ENCODE results near the gene ADCY10. TPM values are rescaled to one million over a fixed set of nuclear protein-coding genes. Genes with fewer than 3 reads are reported as not detected.

The ADCY10 gene
- total RNA-seq, 1 donor from 2014 or later, result 0.09 TPM

DNA sequence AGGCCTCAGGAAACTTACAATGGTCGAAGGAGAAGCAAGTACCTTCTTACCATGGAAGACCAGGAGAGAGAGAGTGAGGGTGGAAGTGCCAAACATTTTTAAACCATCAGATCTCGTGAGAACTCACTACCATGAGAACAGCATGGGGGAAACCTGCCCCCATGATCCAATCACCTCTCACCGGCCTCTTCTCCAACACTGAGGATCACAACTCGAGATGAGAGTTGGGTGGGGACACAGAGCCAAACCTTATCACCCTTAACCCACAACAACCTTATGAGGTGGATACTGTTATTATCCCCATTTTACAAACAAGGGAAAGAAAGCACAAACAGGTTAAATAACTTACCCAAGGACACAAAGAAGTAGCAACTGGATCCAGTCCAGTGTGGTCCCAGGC, 111.7 kb downstream of the ADCY10 start:
- TF ChIP-seq CTCF (IDR thresholded peaks at IDR 0.05), result no peak
- intact Hi-C loops (cut with DNase I), result no loop called here
- Histone ChIP-seq H3K4me3 (no peak overlapping the region), H3K27me3 (ENCODE audit: low read depth) (no peaks in the 10 kb centered on the region), H3K36me3 (no peaks in the 10 kb centered on the region), H3K4me1 (peaks cover 20% of the 10 kb centered on the region), H3K9me3 (no peaks in the 10 kb centered on the region), H3K27ac (no peak overlapping the region)
- no peak for DNase-seq
- no peak for ATAC-seq

GRCh38 chr1:167800251-167800650, 113.7 kb downstream of the ADCY10 start:
- H3K27me3 ChIP-seq (ENCODE audit: low read depth), result no peaks in the 10 kb centered on the region
- H3K9me3 ChIP-seq, result no peaks in the 10 kb centered on the region
- TF ChIP-seq CTCF (IDR thresholded peaks at IDR 0.05), result no peak
- H3K27ac ChIP-seq, result no peak overlapping the region
- ATAC-seq (no peak), DNase-seq (no peak)
- H3K36me3 ChIP-seq, result no peaks in the 10 kb centered on the region
- no peak overlapping the region for H3K4me3 ChIP-seq
- intact Hi-C loops (cut with DNase I), result no loop called here
- H3K4me1 ChIP-seq, result peaks cover 34% of the 10 kb centered on the region

DNA sequence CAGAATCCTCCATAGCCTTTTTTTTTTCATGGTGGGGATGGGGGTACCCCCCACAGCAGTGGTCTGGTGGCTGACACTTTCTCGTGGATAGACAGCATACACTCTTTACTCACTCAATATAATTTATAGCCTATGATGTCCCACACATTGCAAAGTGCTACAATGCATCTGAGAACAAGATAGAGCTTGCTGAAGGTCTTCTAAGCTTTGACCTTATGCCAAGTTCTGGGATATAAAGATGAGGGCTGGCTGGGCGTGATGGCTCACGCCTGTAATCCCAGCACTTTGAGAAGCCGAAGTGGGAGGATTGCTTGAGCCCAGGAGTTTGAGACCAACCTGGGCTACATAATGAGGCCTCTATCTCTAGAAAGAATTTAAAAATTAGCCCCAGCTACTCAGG, 114.2 kb downstream of the ADCY10 start:
- H3K9me3 ChIP-seq, result no peaks in the 10 kb centered on the region
- intact Hi-C loops (cut with DNase I), result no loop called here
- TF ChIP-seq CTCF (IDR thresholded peaks at IDR 0.05), result no peak
- peaks cover 34% of the 10 kb centered on the region for H3K4me1 ChIP-seq
- no peaks in the 10 kb centered on the region for H3K36me3 ChIP-seq
- DNase-seq (no peak), ATAC-seq (no peak)
- H3K27me3 ChIP-seq (ENCODE audit: low read depth), result no peaks in the 10 kb centered on the region
- H3K4me3 ChIP-seq, result no peak overlapping the region
- no peak overlapping the region for H3K27ac ChIP-seq

DNA sequence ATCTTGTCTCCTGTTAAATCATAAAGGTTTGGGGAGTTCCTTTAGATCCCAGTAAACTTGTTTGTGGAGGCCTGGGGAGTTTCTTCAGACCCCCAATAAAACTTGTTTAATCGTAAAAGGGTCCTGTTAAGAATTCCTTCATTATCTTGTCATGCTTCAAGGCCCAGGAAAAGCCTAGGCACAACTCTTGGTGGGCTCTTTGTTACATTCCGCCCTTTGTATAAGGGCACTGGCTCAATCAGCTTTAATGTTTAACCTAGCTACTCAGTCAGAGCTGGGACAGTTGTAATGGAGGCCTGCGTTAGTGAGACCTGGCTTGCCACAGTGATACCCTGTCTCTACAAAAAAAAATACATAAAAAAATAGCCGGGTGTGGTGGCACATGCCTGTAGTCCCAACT, 115.0 kb downstream of the ADCY10 start:
- peaks cover 34% of the 10 kb centered on the region for H3K4me1 ChIP-seq
- H3K9me3 ChIP-seq, result no peaks in the 10 kb centered on the region
- no peak overlapping the region for H3K27ac ChIP-seq
- DNase-seq (no peak), ATAC-seq (no peak)
- no peaks in the 10 kb centered on the region for H3K36me3 ChIP-seq
- intact Hi-C loops (cut with DNase I), result no loop called here
- H3K4me3 ChIP-seq, result no peak overlapping the region
- TF ChIP-seq CTCF (IDR thresholded peaks at IDR 0.05), result no peak
- no peaks in the 10 kb centered on the region for H3K27me3 ChIP-seq (ENCODE audit: low read depth)

- DNase-seq, result peak; percentile 73
- intact Hi-C loops (cut with DNase I), result no loop called here
- Histone ChIP-seq H3K4me3 (no peak overlapping the region), H3K9me3 (no peaks in the 10 kb centered on the region), H3K27ac (peak overlapping the region; percentile 66), H3K4me1 (peaks cover 34% of the 10 kb centered on the region), H3K36me3 (no peaks in the 10 kb centered on the region), H3K27me3 (ENCODE audit: low read depth) (no peaks in the 10 kb centered on the region)
- ATAC-seq, result peak; percentile 97 to 99
- no peak for TF ChIP-seq CTCF (IDR thresholded peaks at IDR 0.05)
Measured at GRCh38 chr1:167797015-167797414, 116.9 kb downstream of the ADCY10 start.
